ENCODE results near the gene FMO5. TPM values are rescaled to one million over a fixed set of nuclear protein-coding genes. Genes with fewer than 3 reads are reported as not detected.

Gene FMO5
- 0.09 TPM in 2 replicates for total RNA-seq

DNA sequence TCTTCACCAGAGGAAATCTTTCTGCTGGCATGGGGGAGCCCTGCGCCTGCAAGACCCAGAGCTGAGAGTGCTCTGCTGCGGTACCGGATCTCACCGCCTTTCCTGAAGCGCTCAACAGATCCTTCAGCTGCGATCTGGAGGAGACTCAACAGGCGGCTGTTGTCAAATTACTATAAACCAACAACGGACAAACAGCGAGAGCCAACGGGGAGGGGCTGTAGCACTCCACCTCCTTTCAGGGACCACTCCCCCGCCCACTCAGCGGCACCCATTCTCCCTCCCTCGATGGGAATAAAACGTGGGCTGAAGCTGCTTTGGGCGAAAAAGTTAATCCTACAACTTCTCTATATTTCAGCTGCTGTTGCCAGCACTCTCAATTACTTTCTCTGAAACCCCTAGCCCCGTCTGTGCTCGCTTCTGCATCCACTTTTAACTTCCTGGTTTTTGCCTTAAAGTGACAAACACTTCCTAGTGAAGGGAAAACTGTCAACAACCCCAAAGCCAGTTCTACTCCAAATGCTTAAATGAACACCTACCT, at the start of gene FMO5:
Gene FMO5 (minus strand): TSS at position 147 of the 538 bp plus-strand sequence. CDS start 310 bp downstream, outside the sequence.
- no peaks in the 10 kb centered on the region for H3K9me3 Mint-ChIP-seq
- intact Hi-C loops (cut with micrococcal nuclease), result no loop called here

DNA sequence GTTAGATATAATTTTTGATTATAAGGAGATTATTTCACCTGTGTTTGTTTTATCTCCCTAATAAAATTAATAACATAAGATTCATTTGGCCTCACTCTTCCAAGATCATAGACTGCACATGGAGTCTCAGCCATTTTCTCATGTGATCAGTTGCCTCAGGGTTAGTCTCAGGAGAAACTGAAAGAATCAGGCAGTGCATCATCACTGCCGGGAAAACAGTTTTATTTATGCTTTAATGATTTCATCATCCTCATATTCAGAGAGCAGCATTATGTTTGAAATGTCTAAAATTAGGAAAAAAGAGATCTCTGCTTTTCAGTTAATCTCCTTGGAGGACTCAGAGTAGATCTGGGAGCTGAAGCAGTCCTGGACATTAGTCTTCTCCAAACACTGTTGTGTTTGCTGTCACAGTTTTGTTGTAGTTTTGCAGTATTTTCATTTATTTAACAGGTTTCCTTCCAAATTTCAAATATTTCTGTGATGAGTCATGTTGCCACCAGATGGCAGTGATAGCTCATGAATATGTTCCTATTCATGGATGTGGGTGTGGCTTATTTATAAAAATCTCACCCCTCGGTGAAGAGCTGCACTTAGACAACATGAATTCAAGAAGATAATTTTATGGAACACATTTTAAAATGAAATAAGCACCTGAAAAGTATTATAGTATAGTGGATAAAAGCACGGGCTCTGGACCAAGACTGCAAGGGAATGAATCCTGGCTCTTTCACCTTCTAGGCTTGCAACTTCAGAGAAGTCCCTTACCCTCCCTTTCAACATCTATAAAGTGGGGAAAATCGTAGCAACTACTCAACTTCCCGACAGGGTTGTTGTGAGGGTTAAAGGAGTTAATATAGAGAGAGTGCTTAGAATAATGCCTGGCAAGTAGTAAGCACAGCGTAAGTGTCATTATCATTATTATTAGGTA, 48.5 kb upstream of the FMO5 start:
- DNase-seq (ENCODE audit: low spot score), result no peak
- Mint-ChIP-seq H3K4me3 (ENCODE audit: low read depth) (no peak overlapping the region), H3K4me1 (ENCODE audit: low read depth) (peaks cover 7% of the 10 kb centered on the region), H3K9me3 (no peaks in the 10 kb centered on the region), H3K27ac (no peak overlapping the region), H3K27me3 (ENCODE audit: low read depth) (no peaks in the 10 kb centered on the region), H3K36me3 (ENCODE audit: low read depth) (peaks cover 62% of the 10 kb centered on the region)
- intact Hi-C loops (cut with micrococcal nuclease), result loop anchor here (2.0 to 5.0 kb wide), 2 partner anchors 117 to 619 kb away; no protein-coding TSS in a partner anchor

More for the DNA sequence above, at the start of gene FMO5:
- Mint-ChIP-seq H3K4me3 (ENCODE audit: low read depth) (peak within 1 kb of the TSS; percentile 96), H3K27me3 (ENCODE audit: low read depth) (peaks cover 17% of the 10 kb centered on the region), H3K4me1 (ENCODE audit: low read depth) (peaks cover 12% of the 10 kb centered on the region), H3K36me3 (ENCODE audit: low read depth) (no peaks in the 10 kb centered on the region), H3K27ac (peak within 1 kb of the TSS; percentile 64)
- DNase-seq (ENCODE audit: low spot score), result peak; percentile 23

DNA sequence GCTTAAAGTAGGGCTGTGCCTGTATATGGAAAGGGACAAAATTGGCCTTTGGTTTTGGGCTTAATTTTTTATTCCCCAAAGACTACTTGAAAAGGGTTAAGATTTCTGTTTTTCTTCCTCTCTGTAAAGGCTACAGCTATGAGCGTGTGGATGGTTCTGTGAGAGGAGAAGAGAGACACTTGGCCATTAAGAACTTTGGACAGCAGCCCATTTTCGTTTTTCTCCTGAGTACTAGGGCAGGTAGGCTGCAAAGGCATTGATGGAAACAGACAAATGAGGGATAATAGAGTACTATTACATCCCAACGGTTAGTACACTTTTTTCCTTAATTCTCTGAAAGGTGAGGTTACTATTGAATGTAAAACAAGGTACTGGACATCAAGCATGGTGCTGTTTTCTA, 46.9 kb upstream of the FMO5 start:
- Mint-ChIP-seq H3K27me3 (ENCODE audit: low read depth) (no peaks in the 10 kb centered on the region), H3K4me1 (ENCODE audit: low read depth) (peaks cover 5% of the 10 kb centered on the region), H3K36me3 (ENCODE audit: low read depth) (peaks cover 69% of the 10 kb centered on the region), H3K9me3 (no peaks in the 10 kb centered on the region), H3K4me3 (ENCODE audit: low read depth) (no peak overlapping the region), H3K27ac (no peak overlapping the region)
- intact Hi-C loops (cut with micrococcal nuclease), result loop anchor here (2.0 to 5.0 kb wide), 2 partner anchors 119 to 620 kb away; no protein-coding TSS in a partner anchor
- no peak for DNase-seq (ENCODE audit: low spot score)

DNA sequence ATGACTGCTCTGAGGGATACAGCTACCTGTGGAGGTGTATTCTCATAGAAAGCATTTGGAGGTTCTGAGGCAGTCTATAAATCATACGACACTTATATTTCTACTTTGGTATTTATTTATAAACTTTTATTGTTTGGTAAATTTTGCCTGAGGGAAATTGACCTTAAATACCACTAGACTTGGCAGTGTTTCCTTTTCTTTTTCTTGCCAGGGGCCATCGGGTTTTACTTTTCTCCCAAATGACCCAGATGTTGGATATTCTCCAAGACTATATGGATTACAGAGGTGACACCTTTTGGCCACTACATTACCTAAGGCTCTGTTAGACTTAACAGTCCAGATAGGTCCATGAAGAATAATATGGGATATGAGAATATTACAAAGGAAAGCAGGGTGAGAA, 45.6 kb upstream of the FMO5 start:
- H3K4me1 Mint-ChIP-seq (ENCODE audit: low read depth), result peaks cover 5% of the 10 kb centered on the region
- H3K4me3 Mint-ChIP-seq (ENCODE audit: low read depth), result no peak overlapping the region
- H3K27me3 Mint-ChIP-seq (ENCODE audit: low read depth), result no peaks in the 10 kb centered on the region
- no peaks in the 10 kb centered on the region for H3K9me3 Mint-ChIP-seq
- no peak for DNase-seq (ENCODE audit: low spot score)
- H3K36me3 Mint-ChIP-seq (ENCODE audit: low read depth), result peaks cover 67% of the 10 kb centered on the region
- no peak overlapping the region for H3K27ac Mint-ChIP-seq
- intact Hi-C loops (cut with micrococcal nuclease), result loop anchor here (5.0 kb wide), 1 partner anchor 622 kb away; no protein-coding TSS in a partner anchor

GRCh38 chr1:147267711-147268110, 42.6 kb upstream of the FMO5 start:
- peaks cover 76% of the 10 kb centered on the region for H3K36me3 Mint-ChIP-seq (ENCODE audit: low read depth)
- H3K4me3 Mint-ChIP-seq (ENCODE audit: low read depth), result no peak overlapping the region
- no peak for DNase-seq (ENCODE audit: low spot score)
- H3K27ac Mint-ChIP-seq, result no peak overlapping the region
- H3K4me1 Mint-ChIP-seq (ENCODE audit: low read depth), result no peaks in the 10 kb centered on the region
- H3K9me3 Mint-ChIP-seq, result no peaks in the 10 kb centered on the region
- no peaks in the 10 kb centered on the region for H3K27me3 Mint-ChIP-seq (ENCODE audit: low read depth)
- intact Hi-C loops (cut with micrococcal nuclease), result no loop called here

GRCh38 chr1:147266381-147266780, 41.2 kb upstream of the FMO5 start:
- H3K27me3 Mint-ChIP-seq (ENCODE audit: low read depth), result no peaks in the 10 kb centered on the region
- no peaks in the 10 kb centered on the region for H3K9me3 Mint-ChIP-seq
- no peak overlapping the region for H3K27ac Mint-ChIP-seq
- no peak overlapping the region for H3K4me3 Mint-ChIP-seq (ENCODE audit: low read depth)
- intact Hi-C loops (cut with micrococcal nuclease), result no loop called here
- peaks cover 78% of the 10 kb centered on the region for H3K36me3 Mint-ChIP-seq (ENCODE audit: low read depth)
- H3K4me1 Mint-ChIP-seq (ENCODE audit: low read depth), result no peaks in the 10 kb centered on the region
- DNase-seq (ENCODE audit: low spot score), result no peak

DNA sequence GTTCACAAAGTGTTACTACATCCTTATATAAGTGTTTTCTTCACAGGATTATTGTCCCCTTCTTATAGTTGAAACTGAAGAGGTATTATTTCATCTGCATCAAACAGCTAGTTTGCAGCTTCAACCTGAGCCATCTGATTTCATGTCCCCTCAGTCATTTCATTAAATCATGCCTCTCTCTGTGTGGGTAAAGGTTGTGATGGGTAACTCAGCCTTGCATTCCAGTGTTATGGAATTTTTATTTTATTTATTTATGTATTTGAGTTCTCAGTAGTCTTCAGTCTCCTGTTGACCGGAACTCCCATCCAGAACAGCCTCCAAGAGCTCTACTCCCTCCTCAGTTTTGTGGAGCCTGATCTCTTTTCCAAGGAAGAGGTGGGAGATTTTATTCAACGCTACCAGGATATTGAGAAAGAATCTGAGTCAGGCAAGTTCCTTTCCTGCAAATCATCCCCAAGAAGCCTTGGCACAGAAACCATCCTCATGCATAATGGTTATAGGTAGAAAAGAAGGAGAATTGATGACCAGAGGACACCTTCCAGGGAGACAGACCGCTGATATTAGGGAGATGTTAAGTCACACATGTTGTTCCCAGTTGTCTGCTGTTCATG, 39.1 kb upstream of the FMO5 start:
- H3K27ac Mint-ChIP-seq, result no peak overlapping the region
- no peak for DNase-seq (ENCODE audit: low spot score)
- no peaks in the 10 kb centered on the region for H3K4me1 Mint-ChIP-seq (ENCODE audit: low read depth)
- no peak overlapping the region for H3K4me3 Mint-ChIP-seq (ENCODE audit: low read depth)
- intact Hi-C loops (cut with micrococcal nuclease), result no loop called here
- no peaks in the 10 kb centered on the region for H3K9me3 Mint-ChIP-seq
- H3K27me3 Mint-ChIP-seq (ENCODE audit: low read depth), result no peaks in the 10 kb centered on the region
- H3K36me3 Mint-ChIP-seq (ENCODE audit: low read depth), result peaks cover 84% of the 10 kb centered on the region

GRCh38 chr1:147260956-147261355, 35.8 kb upstream of the FMO5 start:
- Mint-ChIP-seq H3K4me3 (ENCODE audit: low read depth) (no peak overlapping the region), H3K27me3 (ENCODE audit: low read depth) (no peaks in the 10 kb centered on the region), H3K9me3 (no peaks in the 10 kb centered on the region), H3K36me3 (ENCODE audit: low read depth) (peaks cover 66% of the 10 kb centered on the region), H3K4me1 (ENCODE audit: low read depth) (peaks cover 4% of the 10 kb centered on the region), H3K27ac (no peak overlapping the region)
- DNase-seq (ENCODE audit: low spot score), result no peak
- intact Hi-C loops (cut with micrococcal nuclease), result no loop called here

DNA sequence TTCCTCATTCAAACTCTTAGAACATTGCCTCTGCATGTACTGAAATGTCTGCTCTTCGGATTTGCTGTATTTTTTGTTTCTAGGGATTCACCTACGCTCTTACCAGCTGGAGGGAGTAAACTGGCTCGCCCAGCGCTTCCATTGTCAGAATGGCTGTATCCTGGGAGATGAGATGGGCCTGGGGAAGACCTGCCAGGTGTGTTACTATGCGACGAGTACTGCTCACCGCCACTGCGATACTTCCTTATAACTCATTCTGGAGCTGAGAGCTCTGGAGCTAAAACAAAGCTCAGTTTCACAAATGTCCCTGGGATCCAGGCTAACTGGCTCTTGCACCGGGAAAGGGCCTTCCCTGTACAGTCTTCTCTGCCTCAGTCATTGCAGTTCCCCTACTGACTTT, 27.4 kb upstream of the FMO5 start:
- DNase-seq (ENCODE audit: low spot score), result no peak
- Mint-ChIP-seq H3K9me3 (no peaks in the 10 kb centered on the region), H3K4me1 (ENCODE audit: low read depth) (peaks cover 19% of the 10 kb centered on the region), H3K4me3 (ENCODE audit: low read depth) (no peak overlapping the region), H3K36me3 (ENCODE audit: low read depth) (peaks cover 43% of the 10 kb centered on the region), H3K27me3 (ENCODE audit: low read depth) (no peaks in the 10 kb centered on the region), H3K27ac (no peak overlapping the region)
- intact Hi-C loops (cut with micrococcal nuclease), result no loop called here

GRCh38 chr1:147247656-147248238, 22.6 kb upstream of the FMO5 start:
- no peaks in the 10 kb centered on the region for H3K27me3 Mint-ChIP-seq (ENCODE audit: low read depth)
- intact Hi-C loops (cut with micrococcal nuclease), result no loop called here
- H3K27ac Mint-ChIP-seq, result no peak overlapping the region
- no peak for DNase-seq (ENCODE audit: low spot score)
- no peak overlapping the region for H3K4me3 Mint-ChIP-seq (ENCODE audit: low read depth)
- H3K36me3 Mint-ChIP-seq (ENCODE audit: low read depth), result peaks cover 30% of the 10 kb centered on the region
- H3K4me1 Mint-ChIP-seq (ENCODE audit: low read depth), result peaks cover 52% of the 10 kb centered on the region
- H3K9me3 Mint-ChIP-seq, result no peaks in the 10 kb centered on the region

- Mint-ChIP-seq H3K36me3 (ENCODE audit: low read depth) (peaks cover 25% of the 10 kb centered on the region), H3K27ac (no peak overlapping the region), H3K4me1 (ENCODE audit: low read depth) (peaks cover 55% of the 10 kb centered on the region), H3K9me3 (no peaks in the 10 kb centered on the region), H3K27me3 (ENCODE audit: low read depth) (no peaks in the 10 kb centered on the region), H3K4me3 (ENCODE audit: low read depth) (no peak overlapping the region)
- intact Hi-C loops (cut with micrococcal nuclease), result no loop called here
- DNase-seq (ENCODE audit: low spot score), result no peak
Measured at GRCh38 chr1:147246910-147247655, 21.9 kb upstream of the FMO5 start.

DNA sequence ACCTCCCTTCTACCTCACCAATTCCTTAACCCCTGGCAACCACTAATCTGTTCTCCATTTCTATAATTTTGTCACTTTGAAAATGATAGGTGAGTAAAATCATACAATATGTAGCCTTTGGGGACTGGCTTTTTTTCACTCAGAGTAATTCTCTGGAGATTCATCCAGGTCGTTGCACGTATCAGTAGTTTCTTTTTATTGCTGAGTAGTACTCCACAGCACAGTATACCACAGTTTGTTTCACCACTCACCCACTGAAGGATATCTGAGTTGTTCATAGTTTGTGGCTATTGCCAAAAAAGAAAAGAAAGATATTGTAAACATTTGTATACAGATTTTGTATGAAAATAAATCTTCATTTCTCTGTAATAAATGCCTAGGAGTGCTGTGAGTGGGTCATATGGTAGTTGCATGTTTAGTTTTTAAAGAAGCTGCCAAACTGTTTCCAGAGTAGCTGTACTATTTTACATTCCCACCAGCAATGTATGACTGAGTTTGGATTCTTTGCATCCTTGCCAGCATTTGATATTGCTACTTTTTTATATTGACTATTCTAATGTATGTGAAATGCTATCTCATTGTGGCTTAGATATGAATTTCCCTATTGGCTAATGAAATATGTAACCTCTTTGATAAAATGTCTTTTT, 21.0 kb upstream of the FMO5 start:
- H3K27ac Mint-ChIP-seq, result peak overlapping the region; percentile 53
- no peaks in the 10 kb centered on the region for H3K27me3 Mint-ChIP-seq (ENCODE audit: low read depth)
- peaks cover 57% of the 10 kb centered on the region for H3K4me1 Mint-ChIP-seq (ENCODE audit: low read depth)
- no peak overlapping the region for H3K4me3 Mint-ChIP-seq (ENCODE audit: low read depth)
- DNase-seq (ENCODE audit: low spot score), result no peak
- H3K36me3 Mint-ChIP-seq (ENCODE audit: low read depth), result peaks cover 25% of the 10 kb centered on the region
- intact Hi-C loops (cut with micrococcal nuclease), result no loop called here
- no peaks in the 10 kb centered on the region for H3K9me3 Mint-ChIP-seq

Measured in activated T-helper 2 cell treated with anti-CD3 and anti-CD28 coated beads, Interferon-gamma antibody, Interleukin-2, Interleukin-4, amounts not matched to agents 10 μg/mL and 5 μg/mL and 100 μg/mL, durations not matched to agents 14 hours and 24 hours and 36 hours (primary cell).